ENCODE results near the gene ZCCHC10.

ZCCHC10 gene

DNA sequence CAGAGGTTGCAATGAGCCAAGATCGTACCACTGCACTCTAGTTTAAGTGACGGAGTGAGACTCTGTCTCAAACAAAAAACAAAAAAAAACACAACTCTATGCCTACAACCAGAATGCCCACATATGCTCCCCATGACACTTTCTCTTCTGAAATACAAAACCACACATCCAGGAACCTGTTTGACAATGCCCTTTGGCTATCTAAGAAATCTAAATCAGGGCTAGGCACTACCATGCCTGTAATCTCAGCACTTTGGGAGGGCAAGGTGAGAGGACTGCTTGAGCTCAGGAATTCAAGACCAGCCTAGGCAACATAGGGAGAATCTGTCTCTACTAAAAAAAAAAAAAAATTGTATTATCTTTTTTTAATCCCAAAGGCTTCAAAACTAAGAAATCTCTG is 73.5 kb downstream of the ZCCHC10 start:
- CTCF ChIA-PET, result interaction anchor here (0.6 kb wide), 1 partner anchor 69 kb away, joined by 3 read pairs; no protein-coding TSS in a partner anchor
- POLR2A ChIA-PET (ENCODE audit: low non-redundant PET), result no interaction called here

GRCh38 chr5:132951897-132952296 is 74.5 kb downstream of the ZCCHC10 start:
- POLR2A ChIA-PET (ENCODE audit: low non-redundant PET), result no interaction called here
- CTCF ChIA-PET, result interaction anchor here (0.6 kb wide), 1 partner anchor 9 kb away, joined by 4 read pairs; no protein-coding TSS in a partner anchor
- TF ChIP-seq, protein P1, sequence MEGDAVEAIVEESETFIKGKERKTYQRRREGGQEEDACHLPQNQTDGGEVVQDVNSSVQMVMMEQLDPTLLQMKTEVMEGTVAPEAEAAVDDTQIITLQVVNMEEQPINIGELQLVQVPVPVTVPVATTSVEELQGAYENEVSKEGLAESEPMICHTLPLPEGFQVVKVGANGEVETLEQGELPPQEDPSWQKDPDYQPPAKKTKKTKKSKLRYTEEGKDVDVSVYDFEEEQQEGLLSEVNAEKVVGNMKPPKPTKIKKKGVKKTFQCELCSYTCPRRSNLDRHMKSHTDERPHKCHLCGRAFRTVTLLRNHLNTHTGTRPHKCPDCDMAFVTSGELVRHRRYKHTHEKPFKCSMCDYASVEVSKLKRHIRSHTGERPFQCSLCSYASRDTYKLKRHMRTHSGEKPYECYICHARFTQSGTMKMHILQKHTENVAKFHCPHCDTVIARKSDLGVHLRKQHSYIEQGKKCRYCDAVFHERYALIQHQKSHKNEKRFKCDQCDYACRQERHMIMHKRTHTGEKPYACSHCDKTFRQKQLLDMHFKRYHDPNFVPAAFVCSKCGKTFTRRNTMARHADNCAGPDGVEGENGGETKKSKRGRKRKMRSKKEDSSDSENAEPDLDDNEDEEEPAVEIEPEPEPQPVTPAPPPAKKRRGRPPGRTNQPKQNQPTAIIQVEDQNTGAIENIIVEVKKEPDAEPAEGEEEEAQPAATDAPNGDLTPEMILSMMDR (conservative IDR thresholded peaks at IDR 0.05; ENCODE audit: low read depth), result no peak
- H3K27ac ChIP-seq, result no peak overlapping the region
- DNase-seq (ENCODE audit: low spot score), result no peak

More for the DNA sequence above, 73.5 kb downstream of the ZCCHC10 start:
- DNase-seq (ENCODE audit: low spot score), result no peak
- TF ChIP-seq, protein P1 (conservative IDR thresholded peaks at IDR 0.05; ENCODE audit: low read depth), result no peak
- no peak overlapping the region for H3K27ac ChIP-seq

GRCh38 chr5:132949136-132949535 is 77.2 kb downstream of the ZCCHC10 start:
- no peak for DNase-seq (ENCODE audit: low spot score)
- ChIA-PET POLR2A (ENCODE audit: low non-redundant PET) (no interaction called here), CTCF (no interaction called here)
- TF ChIP-seq, protein P1 (conservative IDR thresholded peaks at IDR 0.05; ENCODE audit: low read depth), result no peak
- no peak overlapping the region for H3K27ac ChIP-seq

GRCh38 chr5:132947671-132948070 is 78.7 kb downstream of the ZCCHC10 start:
- H3K27ac ChIP-seq, result no peak overlapping the region
- no peak for DNase-seq (ENCODE audit: low spot score)
- POLR2A ChIA-PET (ENCODE audit: low non-redundant PET), result no interaction called here
- CTCF ChIA-PET, result interaction anchor here (0.6 to 0.7 kb wide), 2 partner anchors 45 to 129 kb away, joined by 3 to 7 read pairs; no protein-coding TSS in a partner anchor
- TF ChIP-seq, protein P1 (conservative IDR thresholded peaks at IDR 0.05; ENCODE audit: low read depth), result no peak
